HepG2 (cell line): ENCODE results near the gene KAT6B. TPM values are rescaled to one million over a fixed set of nuclear protein-coding genes. Genes with fewer than 3 reads are reported as not detected.

Experiments
- ATAC-seq: fragments of 200-7000 bp; cut with Tn5 transposase; 3 replicates; pipeline ENCODE4 v1.9.1; 2020; ENCODE audit warnings: mild to moderate bottlenecking, moderate library complexity
- BruUV-seq: library from RNA; stranded (reverse); fragments of 400-500 nt; replicated peaks from 2 replicates; lab custom pipeline; 2021; lab: Mats Ljungman, UMichigan
- CTCF ChIA-PET: fragments of 300-600 bp; formaldehyde crosslinking; extraction: SDS; loops from one replicate; lab custom pipeline; 2021; ENCODE audit warnings: low total read pairs, inconsistent platforms, low intra/inter-chr PET ratio; lab: Yijun Ruan, JAX
- POLR2A ChIA-PET: fragments of 350-600 bp; sonication (Branson Sonifier 250); formaldehyde crosslinking; loops from one replicate; lab custom pipeline; 2020; ENCODE audit warnings: antibody characterized with exemption, inconsistent platforms; lab: Yijun Ruan, JAX
- DNase-seq: peaks from one replicate; pipeline ENCODE4 v3.0.0-alpha.2; 2015; ENCODE audit warnings: low spot score
- FAIRE-seq: peaks from 3 replicates; lab custom pipeline; 2011; peaks lifted over from hg19 to GRCh38; lab: Jason Lieb, UNC
- H2AFZ ChIP-seq: one replicate; pipeline ENCODE4 v1.6.1; 2011; ENCODE audit warnings: low read length, inconsistent platforms
- H3K27ac ChIP-seq: fragments of 300-600 bp; 3 replicates; pipeline ENCODE4 v1.8.0; 2011; ENCODE audit warnings: mixed run types, mild to moderate bottlenecking, mixed read lengths, low read length, inconsistent platforms; ENCODE audit not compliant: insufficient read depth; ENCODE audit errors: extremely low read length
- H3K27me3 ChIP-seq, 2 experiments: fragments of 200-600 bp in 1 of 2; 2 replicates in 1 of 2; 3 replicates in 1 of 2; pipeline versions ENCODE4 v1.6.0 to v1.8.0; 2011; ENCODE audit warnings: low read length in 2 of 2, mild to moderate bottlenecking in 2 of 2, moderate library complexity in 2 of 2, inconsistent platforms in 1 of 2; ENCODE audit not compliant: insufficient read depth in 2 of 2, control insufficient read depth in 1 of 2
- H3K36me3 ChIP-seq, 2 experiments: fragments of 200-600 bp in 1 of 2; replicated peaks in 1 of 2; 2 replicates in 1 of 2; 3 replicates in 1 of 2; pipeline versions ENCODE4 v1.5.1 to v1.8.0; 2011; ENCODE audit warnings: low read length in 2 of 2, inconsistent platforms in 1 of 2; ENCODE audit not compliant: insufficient read depth in 2 of 2, control insufficient read depth in 1 of 2
- H3K4me1 ChIP-seq: 2 replicates; pipeline ENCODE4 v1.5.1; 2012; ENCODE audit warnings: low read length, inconsistent platforms; ENCODE audit not compliant: insufficient read depth
- H3K4me2 ChIP-seq: 2 replicates; pipeline ENCODE4 v1.6.0; 2011; ENCODE audit warnings: low read depth, low read length, inconsistent platforms
- H3K4me3 ChIP-seq, 3 experiments: fragments of 200-600 bp in 1 of 3; sonication (generic), shearing (Covaris generic) in 1 of 3; replicated peaks in 1 of 3; 2 replicates each; pipeline ENCODE4 v1.5.1; 2011 to 2016; ENCODE audit warnings: low read length in 3 of 3, inconsistent platforms in 2 of 3, low read depth in 2 of 3, mild to moderate bottlenecking in 2 of 3, control low read depth in 1 of 3, mixed read lengths in 1 of 3; ENCODE audit not compliant: insufficient read depth in 1 of 3
- H3K79me2 ChIP-seq: one replicate; pipeline ENCODE4 v1.6.1; 2011; ENCODE audit warnings: low read length, inconsistent platforms; ENCODE audit not compliant: insufficient read depth
- H3K9ac ChIP-seq: 2 replicates; pipeline ENCODE4 v1.6.0; 2011; ENCODE audit warnings: mild to moderate bottlenecking, low read depth, low read length, inconsistent platforms; ENCODE audit not compliant: insufficient read depth
- H3K9me3 ChIP-seq: 2 replicates; pipeline ENCODE4 v1.5.1; 2012; ENCODE audit warnings: mild to moderate bottlenecking, low read length
- H4K20me1 ChIP-seq: 2 replicates; pipeline ENCODE4 v1.6.0; 2011; ENCODE audit warnings: inconsistent platforms, mild to moderate bottlenecking, low read length, moderate library complexity; ENCODE audit not compliant: insufficient read depth
- EED ChIP-seq: sonication (generic); formaldehyde crosslinking; IDR thresholded peaks from 2 replicates; pipeline ENCODE4 v1.5.0; 2020; ENCODE audit warnings: mild to moderate bottlenecking, missing genetic modification reagents
- RBM22 ChIP-seq: fragments of 200-400 bp; formaldehyde crosslinking; optimal IDR thresholded peaks from 2 replicates; pipeline ENCODE3; 2017; ENCODE audit warnings: mild to moderate bottlenecking, low read length, moderate library complexity
- TGIF2 ChIP-seq: IDR thresholded peaks from 2 replicates; pipeline ENCODE4 v1.6.1; 2016; ENCODE audit warnings: control low read depth, missing compliant biosample characterization
- ZNF768 ChIP-seq: sonication (generic); formaldehyde crosslinking; IDR thresholded peaks from 2 replicates; pipeline ENCODE4 v1.4.0; 2020; ENCODE audit warnings: missing genetic modification reagents
- WGBS: methylation state at CpG from one replicate; pipeline ENCODE4 v1.1.6; 2017; ENCODE audit warnings: low lambda C conversion rate; 5-methylcytosine and 5-hydroxymethylcytosine counted together
- in situ Hi-C: cut with HindIII; loops from 2 replicates; pipeline ENCODE4 v1.10.0; 2017; ENCODE audit warnings: low pct_unique_long_range_greater_than_20kb; ENCODE audit not compliant: extremely low pct_ligation_motif_present
- intact Hi-C: fragments of 100-400 bp; cut with micrococcal nuclease; formaldehyde crosslinking; loops from one replicate; pipeline ENCODE4 v1.10.0; 2022; ENCODE audit not compliant: unreplicated experiment
- polyA plus RNA-seq, 8 experiments: library from polyadenylated mRNA; depleted of rRNA in 3 of 8; stranded (reverse) in 7 of 8; unstranded in 1 of 8; fragments of >200 nt; fragmentation: Illumina TruSeq in 4 of 8; extraction: Trizol in 4 of 8; gene quantifications; 2 replicates each; pipeline versions ENCODE4 v1.2.1 to v1.2.3, GENCODE V29; 2011 to 2016; ENCODE audit warnings: low read depth in 4 of 8, missing spikeins in 1 of 8, mixed read lengths in 1 of 8; ENCODE audit not compliant: insufficient read depth in 1 of 8
- total RNA-seq, 5 experiments: library from RNA; depleted of rRNA; stranded (reverse); fragments of >200 nt; fragmentation: Illumina TruSeq; extraction: Trizol; gene quantifications; 2 replicates each; pipeline ENCODE4 v1.2.3, GENCODE V29; 2016; ENCODE audit warnings: low read depth in 1 of 5
- TF ChIP-seq, protein P1 (sequence below): sonication (generic); formaldehyde crosslinking; IDR thresholded peaks from 2 replicates; pipeline ENCODE4 v1.8.0; 2022; ENCODE audit warnings: mild to moderate bottlenecking, missing genetic modification reagents, moderate library complexity
- TF ChIP-seq, protein P2 (sequence below): IDR thresholded peaks from 2 replicates; pipeline ENCODE4 v1.6.1; 2016; ENCODE audit warnings: low read depth
- TF ChIP-seq, protein P3 (sequence below): sonication (generic); formaldehyde crosslinking; IDR thresholded peaks from one replicate; pipeline ENCODE4 v1.5.1; 2020; ENCODE audit warnings: mild to moderate bottlenecking, missing genetic modification reagents; ENCODE audit errors: not compliant biosample characterization
- TF ChIP-seq, protein P4 (sequence below), 2 experiments: IDR thresholded peaks; 2 replicates each; pipeline ENCODE4 v1.6.1; 2011 to 2012; ENCODE audit warnings: low read length in 2 of 2, borderline replicate concordance in 1 of 2, low read depth in 1 of 2, mild to moderate bottlenecking in 1 of 2, moderate library complexity in 1 of 2
- TF ChIP-seq, protein P5 (sequence below): sonication (generic); formaldehyde crosslinking; IDR thresholded peaks from 2 replicates; pipeline ENCODE4 v1.9.0; 2021; ENCODE audit warnings: missing genetic modification reagents, borderline replicate concordance

Gene KAT6B
- total and polyA plus RNA-seq, 2 of the 13 experiments (the other 11 are each of a cell fraction or from before 2014, with no cell fraction given): 3.0 to 9.5 TPM

DNA sequence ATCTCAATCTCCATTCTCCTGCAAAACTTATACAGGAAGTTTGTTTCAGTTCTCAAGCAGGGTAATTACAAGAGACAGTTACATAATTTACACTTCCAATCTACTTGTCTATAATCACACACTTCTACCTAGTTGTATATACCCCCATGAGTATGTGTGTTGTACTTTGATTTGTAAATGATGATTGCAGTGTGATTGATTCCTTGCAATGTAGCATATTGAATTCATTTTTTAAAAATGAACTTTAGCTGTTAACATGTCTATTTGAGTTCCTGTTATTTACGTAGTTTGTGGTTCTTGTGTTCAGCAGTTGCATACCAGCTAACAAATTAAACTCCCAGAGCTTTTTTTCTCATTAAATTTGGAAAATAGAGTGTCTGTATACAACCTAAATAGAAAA lies 182.6 kb downstream of the KAT6B start:
- no peak for ATAC-seq
- no peaks in the 10 kb centered on the region for H3K79me2 ChIP-seq
- no peak for FAIRE-seq
- TF ChIP-seq, protein P1, sequence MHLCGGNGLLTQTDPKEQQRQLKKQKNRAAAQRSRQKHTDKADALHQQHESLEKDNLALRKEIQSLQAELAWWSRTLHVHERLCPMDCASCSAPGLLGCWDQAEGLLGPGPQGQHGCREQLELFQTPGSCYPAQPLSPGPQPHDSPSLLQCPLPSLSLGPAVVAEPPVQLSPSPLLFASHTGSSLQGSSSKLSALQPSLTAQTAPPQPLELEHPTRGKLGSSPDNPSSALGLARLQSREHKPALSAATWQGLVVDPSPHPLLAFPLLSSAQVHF (CRISPR knock-in tag): no peak
- TF ChIP-seq, protein P2, sequence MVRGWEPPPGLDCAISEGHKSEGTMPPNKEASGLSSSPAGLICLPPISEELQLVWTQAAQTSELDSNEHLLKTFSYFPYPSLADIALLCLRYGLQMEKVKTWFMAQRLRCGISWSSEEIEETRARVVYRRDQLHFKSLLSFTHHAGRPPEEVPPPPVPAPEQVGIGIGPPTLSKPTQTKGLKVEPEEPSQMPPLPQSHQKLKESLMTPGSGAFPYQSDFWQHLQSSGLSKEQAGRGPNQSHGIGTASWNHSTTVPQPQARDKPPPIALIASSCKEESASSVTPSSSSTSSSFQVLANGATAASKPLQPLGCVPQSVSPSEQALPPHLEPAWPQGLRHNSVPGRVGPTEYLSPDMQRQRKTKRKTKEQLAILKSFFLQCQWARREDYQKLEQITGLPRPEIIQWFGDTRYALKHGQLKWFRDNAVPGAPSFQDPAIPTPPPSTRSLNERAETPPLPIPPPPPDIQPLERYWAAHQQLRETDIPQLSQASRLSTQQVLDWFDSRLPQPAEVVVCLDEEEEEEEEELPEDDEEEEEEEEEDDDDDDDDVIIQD (CRISPR knock-in tag): no peak
- TF ChIP-seq, protein P3, sequence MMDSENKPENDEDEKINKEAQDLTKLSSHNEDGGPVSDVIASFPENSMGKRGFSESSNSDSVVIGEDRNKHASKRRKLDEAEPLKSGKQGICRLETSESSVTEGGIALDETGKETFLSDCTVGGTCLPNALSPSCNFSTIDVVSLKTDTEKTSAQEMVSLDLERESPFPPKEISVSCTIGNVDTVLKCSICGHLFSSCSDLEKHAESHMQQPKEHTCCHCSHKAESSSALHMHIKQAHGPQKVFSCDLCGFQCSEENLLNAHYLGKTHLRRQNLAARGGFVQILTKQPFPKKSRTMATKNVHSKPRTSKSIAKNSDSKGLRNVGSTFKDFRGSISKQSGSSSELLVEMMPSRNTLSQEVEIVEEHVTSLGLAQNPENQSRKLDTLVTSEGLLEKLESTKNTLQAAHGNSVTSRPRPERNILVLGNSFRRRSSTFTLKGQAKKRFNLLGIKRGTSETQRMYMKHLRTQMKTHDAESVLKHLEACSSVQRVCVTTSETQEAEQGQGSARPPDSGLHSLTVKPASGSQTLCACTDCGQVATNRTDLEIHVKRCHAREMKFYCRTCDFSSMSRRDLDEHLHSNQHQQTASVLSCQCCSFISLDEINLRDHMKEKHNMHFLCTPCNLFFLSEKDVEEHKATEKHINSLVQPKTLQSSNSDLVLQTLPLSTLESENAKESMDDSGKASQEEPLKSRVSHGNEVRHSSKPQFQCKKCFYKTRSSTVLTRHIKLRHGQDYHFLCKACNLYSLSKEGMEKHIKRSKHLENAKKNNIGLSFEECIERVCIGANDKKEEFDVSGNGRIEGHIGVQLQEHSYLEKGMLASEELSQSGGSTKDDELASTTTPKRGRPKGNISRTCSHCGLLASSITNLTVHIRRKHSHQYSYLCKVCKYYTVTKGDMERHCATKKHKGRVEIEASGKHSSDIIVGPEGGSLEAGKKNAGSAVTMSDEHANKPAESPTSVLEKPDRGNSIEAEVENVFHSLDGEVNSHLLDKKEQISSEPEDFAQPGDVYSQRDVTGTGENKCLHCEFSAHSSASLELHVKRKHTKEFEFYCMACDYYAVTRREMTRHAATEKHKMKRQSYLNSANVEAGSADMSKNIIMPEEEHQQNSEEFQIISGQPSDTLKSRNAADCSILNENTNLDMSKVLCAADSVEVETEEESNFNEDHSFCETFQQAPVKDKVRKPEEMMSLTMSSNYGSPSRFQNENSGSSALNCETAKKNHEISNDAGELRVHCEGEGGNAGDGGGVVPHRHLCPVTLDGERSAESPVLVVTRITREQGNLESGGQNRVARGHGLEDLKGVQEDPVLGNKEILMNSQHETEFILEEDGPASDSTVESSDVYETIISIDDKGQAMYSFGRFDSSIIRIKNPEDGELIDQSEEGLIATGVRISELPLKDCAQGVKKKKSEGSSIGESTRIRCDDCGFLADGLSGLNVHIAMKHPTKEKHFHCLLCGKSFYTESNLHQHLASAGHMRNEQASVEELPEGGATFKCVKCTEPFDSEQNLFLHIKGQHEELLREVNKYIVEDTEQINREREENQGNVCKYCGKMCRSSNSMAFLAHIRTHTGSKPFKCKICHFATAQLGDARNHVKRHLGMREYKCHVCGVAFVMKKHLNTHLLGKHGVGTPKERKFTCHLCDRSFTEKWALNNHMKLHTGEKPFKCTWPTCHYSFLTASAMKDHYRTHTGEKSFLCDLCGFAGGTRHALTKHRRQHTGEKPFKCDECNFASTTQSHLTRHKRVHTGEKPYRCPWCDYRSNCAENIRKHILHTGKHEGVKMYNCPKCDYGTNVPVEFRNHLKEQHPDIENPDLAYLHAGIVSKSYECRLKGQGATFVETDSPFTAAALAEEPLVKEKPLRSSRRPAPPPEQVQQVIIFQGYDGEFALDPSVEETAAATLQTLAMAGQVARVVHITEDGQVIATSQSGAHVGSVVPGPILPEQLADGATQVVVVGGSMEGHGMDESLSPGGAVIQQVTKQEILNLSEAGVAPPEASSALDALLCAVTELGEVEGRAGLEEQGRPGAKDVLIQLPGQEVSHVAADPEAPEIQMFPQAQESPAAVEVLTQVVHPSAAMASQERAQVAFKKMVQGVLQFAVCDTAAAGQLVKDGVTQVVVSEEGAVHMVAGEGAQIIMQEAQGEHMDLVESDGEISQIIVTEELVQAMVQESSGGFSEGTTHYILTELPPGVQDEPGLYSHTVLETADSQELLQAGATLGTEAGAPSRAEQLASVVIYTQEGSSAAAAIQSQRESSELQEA (CRISPR knock-in tag): no peak
- TF ChIP-seq, protein P4, sequence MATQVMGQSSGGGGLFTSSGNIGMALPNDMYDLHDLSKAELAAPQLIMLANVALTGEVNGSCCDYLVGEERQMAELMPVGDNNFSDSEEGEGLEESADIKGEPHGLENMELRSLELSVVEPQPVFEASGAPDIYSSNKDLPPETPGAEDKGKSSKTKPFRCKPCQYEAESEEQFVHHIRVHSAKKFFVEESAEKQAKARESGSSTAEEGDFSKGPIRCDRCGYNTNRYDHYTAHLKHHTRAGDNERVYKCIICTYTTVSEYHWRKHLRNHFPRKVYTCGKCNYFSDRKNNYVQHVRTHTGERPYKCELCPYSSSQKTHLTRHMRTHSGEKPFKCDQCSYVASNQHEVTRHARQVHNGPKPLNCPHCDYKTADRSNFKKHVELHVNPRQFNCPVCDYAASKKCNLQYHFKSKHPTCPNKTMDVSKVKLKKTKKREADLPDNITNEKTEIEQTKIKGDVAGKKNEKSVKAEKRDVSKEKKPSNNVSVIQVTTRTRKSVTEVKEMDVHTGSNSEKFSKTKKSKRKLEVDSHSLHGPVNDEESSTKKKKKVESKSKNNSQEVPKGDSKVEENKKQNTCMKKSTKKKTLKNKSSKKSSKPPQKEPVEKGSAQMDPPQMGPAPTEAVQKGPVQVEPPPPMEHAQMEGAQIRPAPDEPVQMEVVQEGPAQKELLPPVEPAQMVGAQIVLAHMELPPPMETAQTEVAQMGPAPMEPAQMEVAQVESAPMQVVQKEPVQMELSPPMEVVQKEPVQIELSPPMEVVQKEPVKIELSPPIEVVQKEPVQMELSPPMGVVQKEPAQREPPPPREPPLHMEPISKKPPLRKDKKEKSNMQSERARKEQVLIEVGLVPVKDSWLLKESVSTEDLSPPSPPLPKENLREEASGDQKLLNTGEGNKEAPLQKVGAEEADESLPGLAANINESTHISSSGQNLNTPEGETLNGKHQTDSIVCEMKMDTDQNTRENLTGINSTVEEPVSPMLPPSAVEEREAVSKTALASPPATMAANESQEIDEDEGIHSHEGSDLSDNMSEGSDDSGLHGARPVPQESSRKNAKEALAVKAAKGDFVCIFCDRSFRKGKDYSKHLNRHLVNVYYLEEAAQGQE (IDR thresholded peaks at IDR 0.05; ENCODE audit: borderline replicate concordance in 1 of 2, low read depth in 1 of 2, low read length in 2 of 2): no peak
- TF ChIP-seq, protein P5, sequence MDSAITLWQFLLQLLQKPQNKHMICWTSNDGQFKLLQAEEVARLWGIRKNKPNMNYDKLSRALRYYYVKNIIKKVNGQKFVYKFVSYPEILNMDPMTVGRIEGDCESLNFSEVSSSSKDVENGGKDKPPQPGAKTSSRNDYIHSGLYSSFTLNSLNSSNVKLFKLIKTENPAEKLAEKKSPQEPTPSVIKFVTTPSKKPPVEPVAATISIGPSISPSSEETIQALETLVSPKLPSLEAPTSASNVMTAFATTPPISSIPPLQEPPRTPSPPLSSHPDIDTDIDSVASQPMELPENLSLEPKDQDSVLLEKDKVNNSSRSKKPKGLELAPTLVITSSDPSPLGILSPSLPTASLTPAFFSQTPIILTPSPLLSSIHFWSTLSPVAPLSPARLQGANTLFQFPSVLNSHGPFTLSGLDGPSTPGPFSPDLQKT: no peak
- TF ChIP-seq RBM22 (no peak), ZNF768 (no peak), TGIF2 (CRISPR knock-in tag) (no peak), EED (CRISPR knock-in tag) (no peak)

More for the DNA sequence above, 182.6 kb downstream of the KAT6B start:
- Histone ChIP-seq H3K9me3 (no peaks in the 10 kb centered on the region), H3K36me3 (no peaks in the 10 kb centered on the region; a peak in 1 of 5 replicates), H3K27ac (no peak overlapping the region), H4K20me1 (no peaks in the 10 kb centered on the region), H2AFZ (no peak overlapping the region), H3K27me3 (no peaks in the 10 kb centered on the region), H3K4me2 (no peak overlapping the region), H3K4me3 (no peak overlapping the region), H3K9ac (no peak overlapping the region), H3K4me1 (no peaks in the 10 kb centered on the region)
- BruUV-seq: no TSS peak
- CTCF ChIA-PET: no interaction called here
- 97% methylated on average over 1 of the region's 1 CpG for WGBS
- in situ Hi-C loops: no loop called here
- DNase-seq: no peak
- POLR2A ChIA-PET: no interaction called here
- intact Hi-C loops: no loop called here
